Left renal pelvis (tissue), 4 donors: Measurements from ENCODE around the gene MDFIC. TPM values are rescaled to one million over a fixed set of nuclear protein-coding genes. Genes with fewer than 3 reads are reported as not detected.
A peak's percentile ranks its signal among the peaks of the same experiment; 100 is the strongest.
"Not testable (repeated sequence)": the region's sequence is repeated elsewhere in the genome, so short reads cannot be mapped to it uniquely, and the experiment has no call there.

Experiments used
- DNase-seq, 4 donors: peaks; one replicate each; pipeline ENCODE4 v3.0.0-alpha.2; 2013; ENCODE audit warnings: low read depth in 4 of 4, low spot score in 3 of 4
- polyA plus RNA-seq, 4 donors: library from polyadenylated mRNA; unstranded; fragments of 120-200 nt; gene quantifications; one replicate each; pipeline ENCODE4 v1.2.1, GENCODE V29; 2013; ENCODE audit not compliant: insufficient read length in 4 of 4

MDFIC gene, protein sequence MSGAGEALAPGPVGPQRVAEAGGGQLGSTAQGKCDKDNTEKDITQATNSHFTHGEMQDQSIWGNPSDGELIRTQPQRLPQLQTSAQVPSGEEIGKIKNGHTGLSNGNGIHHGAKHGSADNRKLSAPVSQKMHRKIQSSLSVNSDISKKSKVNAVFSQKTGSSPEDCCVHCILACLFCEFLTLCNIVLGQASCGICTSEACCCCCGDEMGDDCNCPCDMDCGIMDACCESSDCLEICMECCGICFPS
- 10 to 100 TPM; 27.3 to 59.9 (median 34.1) TPM for polyA plus RNA-seq

- peak; percentile 25 to 48 (median 31) for DNase-seq
Measured at GRCh38 chr7:114922026-114922651, at the start of gene MDFIC. TSS of gene MDFIC (plus strand) at chr7:114922094. CDS start at chr7:114923034, 940 bp downstream.

- no peak for DNase-seq
Measured at GRCh38 chr7:114874170-114874569, 47.7 kb upstream of the MDFIC start.

GRCh38 chr7:114875186-114875585 lies 46.7 kb upstream of the MDFIC start:
- DNase-seq = no peak

- DNase-seq = no peak
Measured at GRCh38 chr7:114879554-114879953, 42.3 kb upstream of the MDFIC start.

- no peak for DNase-seq
Measured at GRCh38 chr7:114885836-114886235, 36.1 kb upstream of the MDFIC start.

GRCh38 chr7:114886241-114886640 lies 35.7 kb upstream of the MDFIC start:
- no peak for DNase-seq

DNA sequence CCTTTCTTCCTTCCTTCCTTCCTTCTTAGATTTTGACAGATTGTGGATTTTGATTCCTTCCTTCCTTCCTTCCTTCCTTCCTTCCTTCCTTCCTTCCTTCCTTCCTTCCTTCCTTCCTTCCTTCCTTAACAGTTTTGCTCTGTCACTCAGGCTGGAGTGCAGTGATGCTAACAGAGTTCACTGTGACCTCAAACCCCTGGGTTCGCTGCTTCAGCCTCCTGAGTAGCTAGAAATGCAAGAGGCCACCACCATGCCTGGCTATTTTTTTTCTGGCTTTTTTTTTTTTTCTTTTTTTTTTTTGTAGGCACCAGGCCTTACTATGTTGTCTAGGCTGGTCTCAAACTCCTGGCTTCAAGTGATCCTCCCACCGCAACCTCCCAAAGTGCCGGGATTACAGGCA lies 32.8 kb upstream of the MDFIC start:
- DNase-seq = not testable (repeated sequence)

DNA sequence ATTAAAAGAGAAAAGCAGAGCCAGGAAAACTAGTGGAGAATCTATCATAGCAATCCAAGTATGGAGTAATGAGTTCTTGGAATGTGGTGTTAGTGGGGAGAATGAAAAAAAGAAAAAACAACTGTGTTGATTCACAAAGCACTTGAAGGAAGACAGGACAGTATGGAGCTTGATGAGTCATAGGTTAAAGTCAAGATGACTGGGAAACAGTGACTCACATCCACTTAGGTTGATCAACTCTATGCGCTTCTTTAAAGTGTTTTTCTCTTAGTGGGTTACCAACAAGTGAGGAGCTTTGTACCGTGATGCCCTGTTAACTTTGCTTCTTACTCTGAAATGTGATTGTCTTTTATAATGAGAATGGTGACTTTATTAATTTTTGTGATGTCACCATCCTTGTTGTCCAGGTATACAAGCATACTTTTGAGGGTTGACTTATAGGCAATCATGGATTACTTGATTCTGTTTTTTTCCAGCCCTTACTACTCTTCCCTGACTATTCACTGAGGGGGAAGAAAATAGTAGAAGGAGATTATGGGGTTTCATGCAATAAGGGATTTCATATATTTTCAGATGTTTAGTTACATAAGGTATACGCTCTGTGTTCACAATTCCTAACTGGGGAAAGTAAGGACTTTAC lies 32.1 kb upstream of the MDFIC start:
- DNase-seq = no peak

- no peak for DNase-seq
Measured at GRCh38 chr7:114890561-114890960, 31.3 kb upstream of the MDFIC start.

DNA sequence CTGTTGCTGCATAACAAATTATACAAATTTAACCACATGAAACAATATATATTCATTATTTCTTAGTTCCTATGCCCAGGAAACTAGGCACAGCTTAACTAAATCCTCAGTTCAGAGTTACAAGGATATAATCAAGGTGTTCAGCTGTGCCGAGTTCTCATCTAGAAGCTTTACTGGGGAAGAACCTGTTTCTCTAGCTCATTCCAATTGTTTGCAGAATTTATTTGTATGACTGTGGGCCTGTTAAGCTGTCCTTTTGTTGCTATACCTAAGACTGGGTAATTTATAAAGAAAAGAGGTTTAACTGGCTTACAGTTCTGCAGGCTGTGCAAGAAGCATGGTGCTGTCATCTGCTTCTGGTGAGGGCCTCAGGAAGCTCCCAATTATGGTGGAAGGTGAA lies 21.8 kb upstream of the MDFIC start:
- DNase-seq = no peak

GRCh38 chr7:114901771-114902170 lies 20.1 kb upstream of the MDFIC start:
- no peak for DNase-seq

GRCh38 chr7:114903131-114903530 lies 18.8 kb upstream of the MDFIC start:
- DNase-seq = no peak

DNA sequence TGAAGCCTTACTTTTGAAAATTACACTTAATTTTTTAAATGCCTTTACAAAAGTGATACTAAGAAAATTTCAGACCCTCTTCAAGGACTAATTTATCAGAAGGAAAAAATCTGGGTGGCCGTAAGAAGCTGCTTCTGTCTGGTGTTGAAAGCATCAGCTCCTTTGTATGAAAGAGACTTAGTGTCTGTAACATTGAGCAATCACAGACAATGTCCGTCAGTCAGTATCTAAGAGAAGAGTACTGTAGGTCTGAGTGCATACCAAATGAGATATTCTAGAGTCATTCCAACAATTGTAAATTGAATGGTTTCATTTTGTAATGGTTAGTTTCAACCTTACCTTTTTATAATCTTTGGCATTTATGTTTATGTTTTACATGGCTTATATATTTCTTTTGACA lies 11.1 kb upstream of the MDFIC start:
- DNase-seq = no peak

DNA sequence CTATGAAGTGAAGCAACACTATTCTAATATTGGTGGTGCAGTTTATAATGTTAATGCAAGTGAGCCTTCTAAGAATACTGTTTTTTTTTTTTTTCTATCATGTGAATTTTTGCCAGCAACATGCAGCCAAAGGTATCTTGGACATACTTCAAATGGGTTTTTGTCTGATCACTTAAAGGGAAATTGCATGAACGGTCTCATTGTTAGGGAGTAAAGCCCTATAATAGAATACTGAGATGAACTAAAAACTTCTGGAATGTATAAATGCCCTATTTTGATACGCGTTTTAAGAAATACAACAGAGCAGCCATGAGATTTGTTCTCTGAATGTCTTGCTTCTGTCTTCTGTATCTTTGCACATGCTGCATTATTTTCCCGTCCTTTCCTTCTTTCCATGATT lies 10.5 kb upstream of the MDFIC start:
- DNase-seq = no peak

GRCh38 chr7:114916261-114916892 lies 5.5 kb upstream of the MDFIC start:
- no peak for DNase-seq

- DNase-seq = no peak
Measured at GRCh38 chr7:114917211-114917839, 4.6 kb upstream of the MDFIC start.

- DNase-seq = no peak
Measured at GRCh38 chr7:114919587-114919986, 2.3 kb upstream of the MDFIC start.

- peak in 3 of 4 donors; percentile 12 to 33 (median 14) for DNase-seq
Measured at GRCh38 chr7:114921631-114922025, 266 bp upstream of the MDFIC start.

- DNase-seq = peak; percentile 39 to 56 (median 43)
Measured at GRCh38 chr7:114922652-114923402, 933 bp downstream of the MDFIC start.

DNA sequence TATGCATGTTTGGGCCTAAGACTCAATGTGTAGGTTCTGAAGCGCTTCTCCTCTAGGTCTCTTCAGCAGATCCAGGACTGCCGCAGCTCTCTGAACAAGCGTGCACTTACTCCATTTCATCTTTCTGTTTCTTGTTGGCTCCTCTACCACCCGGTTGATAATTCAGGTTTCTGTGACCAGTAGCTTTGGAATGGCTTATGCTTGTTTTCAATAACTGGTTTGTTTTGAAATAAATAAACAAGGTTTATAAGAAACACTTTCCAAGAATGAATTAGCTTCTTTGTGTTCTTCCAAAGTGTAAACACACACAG lies 1.5 kb downstream of the MDFIC start:
- DNase-seq = no peak
